Esophagus muscularis mucosa (tissue), 4 donors: ENCODE data around the gene DEAF1. TPM values are rescaled to one million over a fixed set of nuclear protein-coding genes. Genes with fewer than 3 reads are reported as not detected.

ENCODE experiments used
- DNase-seq: peaks from one replicate; pipeline ENCODE4 v3.0.0-alpha.2; 2017; ENCODE audit errors: extremely low spot score
- H3K27ac ChIP-seq, 4 donors: fragments of 200-600 bp; sonication (generic); replicated peaks in 1 of 4; 1 replicate in 3 of 4; 2 replicates in 1 of 4; pipeline ENCODE4 v1.5.1; 2016 to 2019; ENCODE audit warnings: mild to moderate bottlenecking in 1 of 4
- H3K27me3 ChIP-seq, 4 donors: fragments of 200-600 bp; sonication (generic); one replicate each; pipeline versions ENCODE4 v1.5.1 to v1.6.0; 2016 to 2019
- H3K36me3 ChIP-seq, 4 donors: fragments of 200-600 bp; sonication (generic); one replicate each; pipeline ENCODE4 v1.5.1; 2016 to 2019
- H3K4me1 ChIP-seq, 4 donors: fragments of 200-600 bp; sonication (generic); one replicate each; pipeline ENCODE4 v1.5.1; 2016 to 2019
- H3K4me3 ChIP-seq, 4 donors: fragments of 200-600 bp; sonication (generic); 1 replicate in 2 of 4; 2 replicates in 2 of 4; pipeline ENCODE4 v1.5.1; 2016 to 2019; ENCODE audit warnings: mild to moderate bottlenecking in 4 of 4, moderate library complexity in 1 of 4
- H3K9me3 ChIP-seq, 4 donors: fragments of 200-600 bp; sonication (generic); 1 replicate in 3 of 4; 2 replicates in 1 of 4; pipeline ENCODE4 v1.5.1; 2016 to 2019
- CTCF ChIP-seq, 3 experiments: fragments of 200-600 bp in 2 of 3; fragments of 450-650 bp in 1 of 3; sonication (generic) in 2 of 3; IDR thresholded peaks; one replicate each; pipeline ENCODE4 v1.5.1; 2017 to 2019; ENCODE audit warnings: antibody characterized with exemption in 3 of 3, mild to moderate bottlenecking in 2 of 3, moderate library complexity in 1 of 3
- EP300 ChIP-seq: sonication (generic); formaldehyde crosslinking; IDR thresholded peaks from one replicate; pipeline ENCODE4 v1.6.1; 2017; ENCODE audit warnings: antibody characterized with exemption
- POLR2A ChIP-seq: fragments of 450-650 bp; IDR thresholded peaks from one replicate; pipeline ENCODE4 v1.6.1; 2017; ENCODE audit warnings: antibody characterized with exemption, moderate library complexity, mild to moderate bottlenecking, low read depth
- POLR2AphosphoS5 ChIP-seq, 2 donors: sonication (generic); formaldehyde crosslinking; IDR thresholded peaks; one replicate each; pipeline ENCODE4 v1.6.1; 2017; ENCODE audit warnings: antibody characterized with exemption in 2 of 2
- WGBS: methylation state at CpG from one replicate; pipeline ENCODE4 v1.1.5; 2018; 5-methylcytosine and 5-hydroxymethylcytosine counted together
- intact Hi-C: fragments of 100-400 bp; cut with DNase I; formaldehyde crosslinking; loops from one replicate; pipeline ENCODE4 v1.15.1; 2023
- total RNA-seq, 4 donors: library from RNA; depleted of rRNA; stranded (reverse); fragments of >200 nt; gene quantifications; one replicate each; pipeline versions ENCODE4 v1.1.0 to v1.2.1, GENCODE V29; 2016

The DEAF1 gene
- total RNA-seq, 4 donors from 2014 or later, result 24.9 to 57.1 (median 39.4) TPM

- WGBS, result 89% methylated on average over 16 of the region's 24 CpGs
- Histone ChIP-seq H3K27me3 (peaks cover 0 to 11% (median 0%) of the 10 kb centered on the region in 4 donors), H3K4me1 (peaks cover 14 to 37% (median 25%) of the 10 kb centered on the region in 4 donors), H3K4me3 (no peak overlapping the region), H3K9me3 (no peaks in the 10 kb centered on the region), H3K36me3 (peaks cover 0 to 55% (median 33%) of the 10 kb centered on the region in 4 donors), H3K27ac (no peak overlapping the region)
- DNase-seq, result no peak
- intact Hi-C loops, result no loop called here
- TF ChIP-seq POLR2AphosphoS5 (IDR thresholded peaks at IDR 0.05), result no peak
- TF ChIP-seq CTCF (IDR thresholded peaks at IDR 0.05), result no peak
- TF ChIP-seq EP300, result no peak
- no peak for TF ChIP-seq POLR2A
These were observed 76.0 kb downstream of the DEAF1 start for GRCh38 chr11:618856-619627.

DNA sequence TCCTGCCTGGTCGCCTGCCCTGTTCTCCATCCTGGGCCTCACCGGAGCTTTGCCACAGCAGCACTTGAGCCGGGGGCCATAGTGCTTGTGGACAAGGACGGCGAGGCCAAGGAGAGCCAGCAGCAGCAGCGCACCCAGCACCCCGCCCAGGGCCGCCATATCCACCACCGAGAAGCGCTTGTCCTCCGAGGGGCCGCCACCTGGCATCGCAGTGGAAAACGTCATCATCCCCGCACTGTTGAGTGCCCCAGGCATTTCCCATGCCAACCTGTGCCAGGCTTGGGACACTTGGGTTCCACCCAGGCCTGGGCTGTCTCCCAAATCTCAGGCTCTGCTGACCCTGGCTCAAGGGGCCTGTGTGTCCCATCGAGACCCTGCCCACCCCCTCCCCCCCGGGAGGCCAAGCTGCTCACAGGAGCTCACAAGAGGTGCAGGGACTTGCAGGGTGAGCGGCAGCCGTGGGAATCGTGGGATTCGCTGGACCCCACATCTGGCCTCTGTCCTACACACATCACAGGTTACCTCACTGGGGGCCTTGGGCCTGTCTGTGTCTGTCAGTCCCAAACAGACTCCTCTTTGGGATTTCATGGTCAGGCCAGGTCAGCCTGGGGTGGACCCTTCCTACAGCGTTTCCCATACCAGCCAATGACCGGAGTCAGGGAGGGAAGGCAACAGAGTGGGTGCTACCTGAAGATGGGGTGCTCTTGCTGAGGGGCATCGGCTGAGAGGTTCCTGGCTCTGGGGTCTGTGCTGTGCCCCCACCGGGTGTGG is 76.9 kb downstream of the DEAF1 start:
- peaks cover 21 to 47% (median 34%) of the 10 kb centered on the region in 4 donors for H3K4me1 ChIP-seq
- H3K27ac ChIP-seq, result no peak overlapping the region
- 91% methylated on average over 21 of the region's 25 CpGs for WGBS
- H3K4me3 ChIP-seq, result no peak overlapping the region
- H3K9me3 ChIP-seq, result no peaks in the 10 kb centered on the region
- H3K27me3 ChIP-seq, result peaks cover 0 to 2% (median 0%) of the 10 kb centered on the region in 4 donors
- peaks cover 3 to 56% (median 36%) of the 10 kb centered on the region in 4 donors for H3K36me3 ChIP-seq
- TF ChIP-seq POLR2AphosphoS5 (IDR thresholded peaks at IDR 0.05), result no peak
- no peak for TF ChIP-seq POLR2A
- no peak for TF ChIP-seq EP300
- TF ChIP-seq CTCF (IDR thresholded peaks at IDR 0.05), result no peak
- intact Hi-C loops, result no loop called here
- no peak for DNase-seq

DNA sequence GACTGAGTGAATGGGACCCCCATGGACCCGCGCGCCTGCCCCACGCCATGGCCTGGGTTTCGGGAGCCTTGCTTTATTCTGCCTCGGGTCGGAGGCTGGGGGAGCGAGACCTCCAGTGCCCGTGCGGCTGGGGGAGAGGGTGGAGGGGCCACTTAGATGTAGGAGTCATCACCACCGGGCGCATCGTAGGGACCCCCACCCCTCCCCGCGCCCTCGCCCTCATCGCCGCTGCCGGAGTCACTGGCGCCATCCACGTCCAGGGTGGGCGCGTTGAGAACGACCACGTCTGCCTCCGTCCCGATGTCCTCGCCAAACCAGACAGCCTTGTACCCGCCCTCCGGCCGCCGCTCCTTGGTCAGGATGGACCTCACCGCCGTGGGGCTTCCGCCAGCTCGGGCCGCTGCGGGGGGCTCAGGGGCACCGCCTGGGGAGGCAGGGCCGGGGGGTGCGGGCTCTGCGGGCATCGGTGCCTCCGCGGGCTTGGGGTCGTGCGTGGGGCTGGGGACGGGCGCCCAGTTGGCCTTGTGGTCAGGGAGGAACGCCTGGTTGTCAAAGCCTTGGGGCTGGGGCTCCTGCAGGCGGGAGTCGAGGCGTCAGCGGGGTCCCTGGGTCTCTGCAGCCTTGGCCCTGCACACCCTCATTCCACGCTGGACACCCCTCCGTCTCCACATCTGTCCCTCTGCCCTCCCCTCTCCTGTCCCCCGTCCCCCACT is 77.7 kb downstream of the DEAF1 start:
- 92% methylated on average over 29 of the region's 57 CpGs for WGBS
- intact Hi-C loops, result no loop called here
- Histone ChIP-seq H3K27ac (no peak overlapping the region), H3K36me3 (peaks cover 11 to 57% (median 38%) of the 10 kb centered on the region in 4 donors), H3K27me3 (no peaks in the 10 kb centered on the region), H3K9me3 (no peaks in the 10 kb centered on the region), H3K4me1 (peaks cover 23 to 54% (median 41%) of the 10 kb centered on the region in 4 donors), H3K4me3 (no peak overlapping the region)
- no peak for DNase-seq
- TF ChIP-seq EP300, result no peak
- no peak for TF ChIP-seq POLR2A
- TF ChIP-seq CTCF (IDR thresholded peaks at IDR 0.05), result no peak
- TF ChIP-seq POLR2AphosphoS5 (IDR thresholded peaks at IDR 0.05), result no peak

GRCh38 chr11:616320-617198 is 78.5 kb downstream of the DEAF1 start:
- Histone ChIP-seq H3K4me3 (peak overlapping the region; percentile 69 to 77 (median 70)), H3K36me3 (peaks cover 17 to 57% (median 42%) of the 10 kb centered on the region in 4 donors), H3K27ac (peak overlapping the region; percentile 87 to 96 (median 90)), H3K4me1 (peaks cover 23 to 57% (median 43%) of the 10 kb centered on the region in 4 donors), H3K27me3 (no peaks in the 10 kb centered on the region), H3K9me3 (no peaks in the 10 kb centered on the region)
- TF ChIP-seq POLR2AphosphoS5 (IDR thresholded peaks at IDR 0.05) (no peak), EP300 (no peak), CTCF (IDR thresholded peaks at IDR 0.05) (no peak), POLR2A (no peak)
- DNase-seq, result no peak
- intact Hi-C loops, result no loop called here
- WGBS, result 74% methylated on average over 33 of the region's 39 CpGs
